HL-60 (cell line): ENCODE measurements around the gene SYNPO.

Experiments
- CTCF ChIP-seq: IDR thresholded peaks from one replicate; pipeline ENCODE4 v1.5.1; 2011; ENCODE audit warnings: low read length, control low read depth, inconsistent platforms; ENCODE audit not compliant: insufficient read depth
- GABPA ChIP-seq: IDR thresholded peaks from 2 replicates; pipeline ENCODE4 v1.6.1; 2012; ENCODE audit warnings: low read depth
- REST ChIP-seq: IDR thresholded peaks from 2 replicates; pipeline ENCODE4 v1.6.1; 2012; ENCODE audit warnings: low read depth; ENCODE audit not compliant: insufficient replicate concordance

- TF ChIP-seq CTCF (no peak), GABPA (no peak), REST (no peak)
These were observed 38.7 kb upstream of the SYNPO start for GRCh38 chr5:150601491-150602345.
